ENCODE data around the gene AP1S3.

- TF ChIP-seq SIN3A (IDR thresholded peaks at IDR 0.05; ENCODE audit: low read depth): no peak
- no peak for TF ChIP-seq CTCF (IDR thresholded peaks at IDR 0.05 in 2 of 3, conservative IDR thresholded peaks at IDR 0.05 in 1 of 3; ENCODE audit: borderline replicate concordance in 1 of 3, insufficient read depth in 1 of 3, low read depth in 2 of 3, low read length in 2 of 3)
- TF ChIP-seq JUND (IDR thresholded peaks at IDR 0.05): no peak
- TF ChIP-seq, protein P1, sequence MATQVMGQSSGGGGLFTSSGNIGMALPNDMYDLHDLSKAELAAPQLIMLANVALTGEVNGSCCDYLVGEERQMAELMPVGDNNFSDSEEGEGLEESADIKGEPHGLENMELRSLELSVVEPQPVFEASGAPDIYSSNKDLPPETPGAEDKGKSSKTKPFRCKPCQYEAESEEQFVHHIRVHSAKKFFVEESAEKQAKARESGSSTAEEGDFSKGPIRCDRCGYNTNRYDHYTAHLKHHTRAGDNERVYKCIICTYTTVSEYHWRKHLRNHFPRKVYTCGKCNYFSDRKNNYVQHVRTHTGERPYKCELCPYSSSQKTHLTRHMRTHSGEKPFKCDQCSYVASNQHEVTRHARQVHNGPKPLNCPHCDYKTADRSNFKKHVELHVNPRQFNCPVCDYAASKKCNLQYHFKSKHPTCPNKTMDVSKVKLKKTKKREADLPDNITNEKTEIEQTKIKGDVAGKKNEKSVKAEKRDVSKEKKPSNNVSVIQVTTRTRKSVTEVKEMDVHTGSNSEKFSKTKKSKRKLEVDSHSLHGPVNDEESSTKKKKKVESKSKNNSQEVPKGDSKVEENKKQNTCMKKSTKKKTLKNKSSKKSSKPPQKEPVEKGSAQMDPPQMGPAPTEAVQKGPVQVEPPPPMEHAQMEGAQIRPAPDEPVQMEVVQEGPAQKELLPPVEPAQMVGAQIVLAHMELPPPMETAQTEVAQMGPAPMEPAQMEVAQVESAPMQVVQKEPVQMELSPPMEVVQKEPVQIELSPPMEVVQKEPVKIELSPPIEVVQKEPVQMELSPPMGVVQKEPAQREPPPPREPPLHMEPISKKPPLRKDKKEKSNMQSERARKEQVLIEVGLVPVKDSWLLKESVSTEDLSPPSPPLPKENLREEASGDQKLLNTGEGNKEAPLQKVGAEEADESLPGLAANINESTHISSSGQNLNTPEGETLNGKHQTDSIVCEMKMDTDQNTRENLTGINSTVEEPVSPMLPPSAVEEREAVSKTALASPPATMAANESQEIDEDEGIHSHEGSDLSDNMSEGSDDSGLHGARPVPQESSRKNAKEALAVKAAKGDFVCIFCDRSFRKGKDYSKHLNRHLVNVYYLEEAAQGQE (IDR thresholded peaks at IDR 0.05; ENCODE audit: low read depth): no peak
These were observed 10.0 kb upstream of the AP1S3 start for GRCh38 chr2:223847410-223847809.
